ENCODE results near the gene MPDZ. TPM values are rescaled to one million over a fixed set of nuclear protein-coding genes. Genes with fewer than 3 reads are reported as not detected.

MPDZ gene
- total RNA-seq, 1 donor from 2014 or later = 70.7 TPM

- no peak for DNase-seq
- H3K36me3 ChIP-seq = no peaks in the 10 kb centered on the region
- TF ChIP-seq CTCF (IDR thresholded peaks at IDR 0.05; ENCODE audit: borderline replicate concordance) = no peak
- no peaks in the 10 kb centered on the region for H3K9me3 ChIP-seq (replicated peaks)
- intact Hi-C loops (cut with micrococcal nuclease) = no loop called here
- no peak overlapping the region for H3K4me3 ChIP-seq
- H3K27ac ChIP-seq (replicated peaks) = no peak overlapping the region
- no peaks in the 10 kb centered on the region for H3K27me3 ChIP-seq (ENCODE audit: low read depth)
- peaks cover 50% of the 10 kb centered on the region for H3K4me1 ChIP-seq
These were observed 16.0 kb downstream of the MPDZ start for GRCh38 chr9:13263511-13263910.

DNA sequence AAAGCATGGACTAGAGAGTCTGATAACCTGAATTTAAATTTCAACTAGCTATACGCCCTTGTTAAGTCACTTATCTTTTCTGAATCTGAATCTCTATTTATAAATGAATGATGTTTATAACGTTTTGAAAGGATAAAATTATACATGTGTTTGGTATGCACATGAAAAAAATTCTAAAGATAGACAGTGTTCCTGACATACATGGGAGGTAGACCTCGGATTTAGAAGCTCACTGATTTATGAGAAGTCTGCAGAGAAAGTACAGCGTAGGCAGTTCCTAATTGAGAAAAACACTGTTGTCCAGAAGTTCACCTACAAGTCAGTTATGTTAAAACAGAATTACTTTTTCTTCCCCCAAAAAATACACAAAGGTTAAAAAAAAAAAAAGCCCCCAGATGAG, 26.6 kb downstream of the MPDZ start:
- intact Hi-C loops (cut with micrococcal nuclease) = no loop called here

DNA sequence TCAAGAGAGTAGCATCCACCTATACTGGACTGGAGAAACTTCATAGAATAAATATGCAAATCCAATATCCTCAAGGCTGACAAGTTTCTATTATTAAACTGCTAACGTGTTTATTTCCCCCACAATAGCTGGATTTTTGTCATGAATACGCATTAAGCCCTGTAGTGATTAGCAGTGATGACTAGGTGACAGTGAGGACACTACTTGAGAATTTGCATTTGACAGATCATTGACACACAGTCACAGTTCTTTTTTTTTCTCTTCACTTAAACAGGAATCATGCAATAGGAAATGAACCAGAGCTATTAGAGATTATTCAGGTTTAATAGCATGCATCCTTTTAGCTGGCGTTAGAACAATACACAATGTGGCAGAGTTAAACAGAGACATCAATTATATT, 35.3 kb downstream of the MPDZ start:
- intact Hi-C loops (cut with micrococcal nuclease) = no loop called here
- H3K36me3 ChIP-seq = peaks cover 35% of the 10 kb centered on the region
- no peak for DNase-seq
- no peaks in the 10 kb centered on the region for H3K27me3 ChIP-seq (ENCODE audit: low read depth)
- peaks cover 8% of the 10 kb centered on the region for H3K4me1 ChIP-seq
- H3K9me3 ChIP-seq (replicated peaks) = no peaks in the 10 kb centered on the region
- H3K27ac ChIP-seq (replicated peaks) = no peak overlapping the region
- no peak overlapping the region for H3K4me3 ChIP-seq
- TF ChIP-seq CTCF (IDR thresholded peaks at IDR 0.05; ENCODE audit: borderline replicate concordance) = no peak

More for the DNA sequence above, 26.6 kb downstream of the MPDZ start:
- H3K4me1 ChIP-seq = peaks cover 38% of the 10 kb centered on the region
- no peaks in the 10 kb centered on the region for H3K27me3 ChIP-seq (ENCODE audit: low read depth)
- H3K36me3 ChIP-seq = peaks cover 5% of the 10 kb centered on the region
- H3K4me3 ChIP-seq = no peak overlapping the region
- no peak for DNase-seq
- peaks cover 5% of the 10 kb centered on the region for H3K9me3 ChIP-seq (replicated peaks)
- H3K27ac ChIP-seq (replicated peaks) = no peak overlapping the region
- TF ChIP-seq CTCF (IDR thresholded peaks at IDR 0.05; ENCODE audit: borderline replicate concordance) = no peak

DNA sequence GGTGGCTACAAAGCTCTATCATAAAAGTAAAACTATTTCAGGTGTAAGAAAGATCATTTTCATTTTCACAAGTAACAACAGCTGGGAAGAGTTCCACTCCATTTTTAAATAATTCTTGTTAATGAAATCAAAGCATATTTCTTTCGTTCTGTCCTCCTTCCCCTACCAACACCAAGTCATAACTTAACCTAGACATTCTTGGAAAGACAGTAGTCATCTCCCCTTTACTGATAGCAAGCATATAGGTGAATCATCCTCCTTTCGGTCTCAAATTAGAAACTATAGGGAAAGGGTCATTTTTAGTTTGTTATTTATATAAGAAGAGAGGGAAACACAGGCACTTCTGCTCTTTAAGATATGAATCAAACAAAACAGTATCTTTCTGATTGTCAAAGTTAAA, 38.2 kb downstream of the MPDZ start:
- Histone ChIP-seq H3K27ac (replicated peaks) (no peak overlapping the region), H3K4me3 (no peak overlapping the region), H3K27me3 (ENCODE audit: low read depth) (no peaks in the 10 kb centered on the region), H3K9me3 (replicated peaks) (no peaks in the 10 kb centered on the region), H3K36me3 (peaks cover 29% of the 10 kb centered on the region), H3K4me1 (peaks cover 8% of the 10 kb centered on the region)
- no peak for TF ChIP-seq CTCF (IDR thresholded peaks at IDR 0.05; ENCODE audit: borderline replicate concordance)
- intact Hi-C loops (cut with micrococcal nuclease) = no loop called here
- DNase-seq = no peak

GRCh38 chr9:13239660-13240059, 39.8 kb downstream of the MPDZ start:
- Histone ChIP-seq H3K27ac (replicated peaks) (no peak overlapping the region), H3K9me3 (replicated peaks) (no peaks in the 10 kb centered on the region), H3K4me1 (peaks cover 7% of the 10 kb centered on the region), H3K27me3 (ENCODE audit: low read depth) (no peaks in the 10 kb centered on the region), H3K36me3 (peaks cover 20% of the 10 kb centered on the region), H3K4me3 (no peak overlapping the region)
- TF ChIP-seq CTCF (IDR thresholded peaks at IDR 0.05; ENCODE audit: borderline replicate concordance) = no peak
- DNase-seq = no peak
- intact Hi-C loops (cut with micrococcal nuclease) = no loop called here

DNA sequence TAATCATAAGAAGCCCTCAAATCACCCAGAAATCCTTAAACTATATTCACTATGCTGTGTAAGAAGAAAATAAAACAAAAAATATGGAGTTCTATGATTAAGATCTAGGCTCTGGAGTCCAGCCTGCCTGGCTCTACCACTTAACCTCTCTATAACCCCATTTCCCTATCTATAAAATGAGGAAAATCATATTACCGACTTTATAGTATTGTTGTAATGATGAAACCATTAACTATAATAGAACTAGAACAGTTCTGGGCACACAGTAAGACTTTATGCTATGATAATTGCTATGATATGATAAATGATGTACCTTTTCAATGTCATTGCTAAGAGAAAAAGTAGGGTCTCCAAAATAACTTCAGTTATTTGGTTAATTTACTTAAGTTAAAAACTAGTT, 40.3 kb downstream of the MPDZ start:
- H3K9me3 ChIP-seq (replicated peaks) = no peaks in the 10 kb centered on the region
- no peaks in the 10 kb centered on the region for H3K27me3 ChIP-seq (ENCODE audit: low read depth)
- TF ChIP-seq CTCF (IDR thresholded peaks at IDR 0.05; ENCODE audit: borderline replicate concordance) = no peak
- H3K4me3 ChIP-seq = no peak overlapping the region
- intact Hi-C loops (cut with micrococcal nuclease) = no loop called here
- peaks cover 2% of the 10 kb centered on the region for H3K4me1 ChIP-seq
- peaks cover 18% of the 10 kb centered on the region for H3K36me3 ChIP-seq
- no peak for DNase-seq
- H3K27ac ChIP-seq (replicated peaks) = no peak overlapping the region

Data from left ventricle myocardium inferior (tissue), 1 donor.